ENCODE data around the gene TBC1D5.
"Not testable (repeated sequence)": the region's sequence is repeated elsewhere in the genome, so short reads cannot be mapped to it uniquely, and the experiment has no call there.

Gene TBC1D5

DNA sequence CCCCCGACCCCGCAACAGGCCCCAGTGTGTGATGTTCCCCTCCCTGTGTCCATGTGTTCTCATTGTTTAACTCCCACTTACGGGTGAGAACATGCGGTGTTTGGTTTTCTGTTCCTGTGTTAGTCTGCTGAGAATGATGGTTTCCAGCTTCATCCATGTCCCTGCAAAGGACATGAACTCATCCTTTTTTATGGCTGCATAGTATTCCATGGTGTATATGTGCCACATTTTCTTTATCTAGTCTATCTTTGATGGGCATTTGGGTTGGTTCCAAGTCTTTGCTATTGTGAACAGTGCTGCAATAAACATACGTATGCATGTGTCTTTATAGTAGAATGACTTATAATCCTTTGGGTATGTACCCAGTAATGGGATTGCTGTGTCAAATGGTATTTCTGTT is 349.9 kb downstream of the TBC1D5 start:
- not testable (repeated sequence) for DNase-seq

DNA sequence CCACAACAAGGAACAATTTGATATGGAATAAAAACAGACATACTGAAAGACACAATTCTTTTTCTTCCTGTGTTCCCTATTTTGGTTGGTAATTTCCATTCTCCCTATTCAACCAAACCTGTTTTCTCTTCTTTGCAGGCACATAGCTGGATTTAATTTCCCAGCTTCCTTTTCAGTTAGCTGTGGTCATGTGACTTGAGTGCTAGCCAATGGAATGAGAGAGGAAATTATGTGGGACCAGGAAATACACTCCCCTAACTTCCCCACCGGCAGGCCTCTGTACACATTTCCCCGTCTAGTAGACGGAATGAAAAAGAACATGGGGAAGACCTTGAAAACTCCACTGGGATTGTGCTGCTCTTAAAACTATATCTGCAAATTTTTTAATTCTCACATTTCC is 351.6 kb downstream of the TBC1D5 start:
- DNase-seq: no peak

DNA sequence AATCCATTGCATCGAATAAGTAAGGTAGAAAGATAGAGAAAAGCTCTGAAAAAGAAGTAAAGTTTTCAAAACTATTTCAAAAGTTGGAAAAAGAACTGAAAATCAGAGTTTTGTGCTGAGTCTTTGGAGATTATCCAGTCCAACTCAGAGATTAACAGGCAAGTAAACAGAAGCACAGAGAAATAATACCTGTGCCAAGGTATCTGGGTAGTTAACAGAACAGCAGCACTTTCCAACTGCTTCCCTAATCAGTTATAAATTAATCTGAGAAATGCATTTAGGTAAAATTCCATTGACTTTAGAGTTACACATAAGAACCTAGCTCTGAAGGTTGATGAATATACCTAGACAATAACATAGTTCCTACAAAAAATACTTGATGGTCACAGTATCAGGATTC is 355.3 kb downstream of the TBC1D5 start:
- DNase-seq: no peak

DNA sequence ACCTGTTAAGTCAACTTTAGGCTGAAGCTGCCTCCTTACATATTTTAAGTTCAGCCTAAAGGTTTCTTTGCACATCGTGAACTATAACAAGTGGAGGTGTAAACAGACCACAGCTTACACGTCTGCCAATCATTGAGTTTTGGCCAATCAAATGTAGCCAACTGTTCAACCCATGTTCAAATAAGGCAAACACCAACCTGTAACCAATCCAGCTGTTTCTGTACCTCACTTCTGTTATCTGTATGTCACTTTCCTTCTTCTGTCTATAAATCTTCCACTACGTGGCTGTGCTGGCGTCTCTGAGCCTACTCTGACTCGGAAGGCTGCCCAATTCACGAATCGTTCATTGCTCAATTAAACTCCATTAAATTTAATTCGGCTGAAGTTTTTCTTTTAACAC is 356.0 kb downstream of the TBC1D5 start:
- no peak for DNase-seq

DNA sequence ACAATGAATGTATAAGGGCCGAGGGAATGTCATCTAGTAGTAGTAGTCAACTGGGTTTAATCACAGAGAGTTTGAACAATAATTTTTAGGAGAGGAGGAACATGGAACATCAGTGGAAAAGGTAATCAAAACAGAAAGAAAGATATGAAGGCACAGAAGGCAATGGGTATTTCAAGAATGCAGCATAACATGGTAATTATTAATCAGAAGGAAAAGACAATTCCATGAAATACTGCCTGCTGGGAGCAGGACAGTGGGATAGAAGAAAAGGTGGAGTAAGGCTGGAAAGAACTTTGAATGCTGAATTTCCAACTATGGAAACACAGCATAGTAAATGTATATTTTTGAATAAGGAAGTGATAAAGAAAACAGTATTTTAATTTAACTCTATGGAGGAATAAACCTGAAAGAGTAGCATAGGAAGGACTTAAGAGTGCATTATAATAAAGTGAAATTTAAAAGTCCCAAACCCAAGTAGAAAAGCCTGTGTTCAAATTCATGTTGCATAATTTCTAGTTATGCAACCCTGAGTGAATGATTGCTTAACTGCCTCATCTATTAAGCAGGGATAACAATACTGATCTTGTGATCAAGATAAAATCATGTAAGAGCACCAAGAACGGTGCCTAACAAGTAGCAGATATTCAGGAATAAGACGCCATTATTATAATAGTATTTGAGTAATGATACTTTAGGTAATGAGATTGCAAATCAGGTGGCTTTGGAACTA is 357.7 kb downstream of the TBC1D5 start:
- DNase-seq: no peak

DNA sequence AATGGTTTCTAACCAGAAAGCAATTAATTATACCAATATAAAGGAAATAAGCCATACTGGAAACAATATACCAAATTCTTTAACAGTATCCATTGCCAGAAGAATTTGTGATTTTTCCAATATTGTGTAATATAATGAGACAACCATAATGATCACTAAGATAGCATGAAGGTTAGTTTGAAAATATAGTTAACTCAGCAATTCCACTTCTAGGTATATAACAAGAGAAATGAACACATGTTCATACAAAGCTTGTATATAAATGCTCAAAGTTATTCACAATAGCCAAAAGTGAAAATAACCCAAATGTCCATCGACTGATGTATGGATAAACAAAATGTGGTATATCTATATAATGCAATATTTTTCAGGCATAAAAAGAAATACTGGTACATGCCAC is 369.1 kb downstream of the TBC1D5 start:
- no peak for DNase-seq

DNA sequence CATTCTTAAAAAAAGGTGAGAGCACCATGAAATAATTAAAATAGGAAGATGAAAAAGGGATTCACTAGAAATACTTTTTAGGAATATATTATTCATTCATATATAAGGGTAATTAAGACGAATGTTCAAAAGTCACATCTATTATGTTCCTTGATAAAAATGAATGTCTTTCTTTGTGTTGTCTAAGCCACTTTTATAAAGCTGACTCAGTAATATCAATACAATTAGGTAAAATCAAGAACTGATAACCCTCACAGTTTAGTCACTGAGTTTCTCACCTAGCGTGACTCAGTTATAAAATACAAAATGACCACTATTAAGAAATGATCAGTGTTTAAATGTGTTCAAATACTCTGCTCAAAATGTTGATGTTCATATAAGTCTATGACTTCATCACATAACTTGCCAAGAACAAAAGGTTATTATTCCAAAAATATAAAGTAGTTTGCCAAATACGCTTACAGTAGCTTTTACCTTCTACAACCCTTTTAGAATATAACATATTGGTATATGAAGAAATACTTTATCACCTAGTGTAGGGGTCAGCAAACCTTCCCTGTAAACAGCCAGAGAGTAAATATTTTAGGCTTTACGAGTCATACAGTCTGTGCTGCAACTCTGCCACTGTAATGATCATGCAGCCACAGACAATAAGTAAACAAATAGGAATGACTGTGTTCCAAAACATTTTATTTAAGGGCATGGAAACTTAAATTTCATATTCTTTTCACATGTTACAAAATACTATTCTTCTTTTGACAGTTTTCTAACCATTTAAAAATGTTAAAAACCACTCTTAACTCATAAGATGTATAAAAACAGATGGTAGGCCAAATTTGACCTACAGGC is 369.8 kb downstream of the TBC1D5 start:
- no peak for DNase-seq

DNA sequence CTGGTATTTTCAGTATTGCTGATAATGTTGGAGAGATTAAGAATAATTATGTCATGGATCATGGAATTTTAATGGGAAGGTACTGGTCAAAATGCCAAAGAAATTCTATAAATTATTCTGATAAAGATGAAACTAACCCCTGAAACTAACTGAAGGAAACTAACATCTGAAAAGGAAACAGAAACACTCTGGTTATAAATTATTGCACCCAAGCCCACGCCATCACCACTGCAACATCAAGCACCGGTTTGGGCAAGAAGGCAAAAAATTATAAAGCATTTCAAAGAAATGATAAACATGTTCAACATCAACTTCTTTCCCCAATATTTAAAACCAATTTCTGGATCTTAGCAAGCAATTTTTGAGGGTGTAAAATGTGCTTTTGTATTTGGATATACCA is 372.5 kb downstream of the TBC1D5 start:
- DNase-seq: no peak

DNA sequence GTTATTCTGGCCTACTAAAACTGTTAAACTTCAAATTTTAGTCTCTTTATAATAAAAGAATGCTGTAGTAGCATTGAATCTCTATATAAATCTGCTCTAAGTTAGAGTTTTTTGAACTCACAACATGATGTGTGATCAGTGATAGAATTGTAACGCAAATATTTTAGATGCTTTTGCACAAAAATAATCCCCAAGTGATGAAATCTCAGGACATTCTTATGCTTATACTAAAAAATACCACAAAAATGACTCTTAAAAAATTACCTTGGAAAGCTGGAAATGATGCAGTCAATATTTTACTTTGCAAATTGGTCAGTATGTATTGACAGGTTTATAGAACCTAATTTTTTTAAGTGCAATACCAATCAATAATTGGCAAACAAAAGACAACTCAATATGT is 375.3 kb downstream of the TBC1D5 start:
- no peak for DNase-seq

DNA sequence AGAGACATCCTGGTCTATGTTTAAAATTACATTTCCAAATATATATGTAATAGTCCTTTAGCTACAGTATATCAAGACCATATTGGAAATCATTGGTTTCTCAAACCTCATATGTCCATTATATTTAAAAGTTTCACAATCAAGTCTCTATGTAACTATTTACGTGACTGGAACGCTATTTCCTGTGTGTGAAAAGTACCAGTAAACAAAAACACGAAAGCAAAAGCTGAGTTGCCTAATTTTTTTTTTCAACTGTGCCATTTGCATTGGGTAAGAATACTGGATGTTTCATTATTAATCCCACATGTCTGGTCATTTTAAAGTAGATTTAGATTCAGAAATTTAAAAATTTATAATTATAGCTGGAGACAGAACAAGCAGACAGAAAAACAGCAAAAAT is 381.4 kb downstream of the TBC1D5 start:
- no peak for DNase-seq

DNA sequence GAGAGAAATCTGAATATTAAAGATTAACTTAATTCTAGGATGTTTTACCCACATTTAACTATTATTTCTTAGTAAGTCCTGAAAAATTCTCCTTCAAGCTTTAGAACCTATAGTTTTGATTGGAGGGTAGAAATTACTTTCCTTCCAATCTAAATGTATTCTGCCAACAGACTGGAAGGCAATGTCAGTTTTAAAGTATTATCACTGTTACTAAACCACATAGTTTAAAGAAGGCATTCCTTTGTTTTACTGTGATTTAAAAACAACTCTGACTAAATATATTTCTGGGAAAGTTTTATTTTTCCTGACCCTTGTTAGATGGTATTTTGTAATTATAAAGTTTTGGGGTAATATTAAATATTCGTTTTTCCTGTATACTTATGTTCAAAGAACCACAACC is 382.5 kb downstream of the TBC1D5 start:
- no peak for DNase-seq

DNA sequence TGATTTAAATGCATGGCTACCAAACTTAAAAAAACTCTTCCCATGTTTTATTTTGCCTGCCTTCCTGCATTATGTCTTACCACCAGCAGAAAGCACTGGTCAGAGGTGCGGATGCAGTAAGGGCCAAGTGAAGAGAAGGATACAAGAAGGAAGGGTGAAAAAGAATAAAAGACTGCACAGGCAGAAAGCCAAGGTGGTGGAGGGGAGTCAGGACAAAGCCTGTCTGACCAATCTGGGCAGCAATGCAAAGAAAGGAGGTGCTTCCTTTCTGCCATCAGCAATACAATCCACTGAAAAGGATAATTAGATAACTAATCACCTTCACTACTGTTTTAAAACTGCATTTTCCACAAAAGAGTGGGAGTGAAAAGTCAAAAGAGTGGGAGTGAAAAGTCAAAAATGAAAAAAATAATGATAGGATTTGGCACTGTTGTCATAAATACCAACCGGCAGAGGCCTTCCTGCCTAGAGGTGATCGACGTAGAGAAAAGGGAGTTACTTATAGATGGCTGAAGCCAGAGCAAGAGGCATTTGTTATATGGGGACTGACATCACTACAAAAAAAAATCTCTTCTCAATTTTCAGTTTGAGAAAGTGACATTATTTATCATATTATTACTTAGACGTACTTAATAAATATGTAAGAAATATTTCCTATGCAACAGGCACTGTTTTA is 385.3 kb downstream of the TBC1D5 start:
- DNase-seq: no peak

DNA sequence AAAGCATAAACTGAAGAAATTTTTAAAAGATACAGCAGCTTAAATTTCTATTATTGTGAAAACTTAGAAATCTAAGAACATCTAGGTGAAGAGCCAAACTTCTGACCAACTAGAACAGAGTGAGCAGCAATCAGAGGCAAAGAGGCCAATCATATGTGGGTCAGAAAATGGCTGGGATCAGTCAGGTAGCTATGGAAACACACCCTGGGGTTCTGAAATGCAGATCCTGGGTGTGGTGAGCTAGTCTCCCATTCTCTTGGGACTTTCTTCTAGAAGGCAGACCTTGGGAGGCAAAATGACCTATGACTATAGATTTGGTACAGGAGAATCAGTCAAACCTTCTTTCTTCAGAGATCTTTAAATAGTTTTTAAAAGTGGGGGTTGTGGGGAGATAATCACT is 385.8 kb downstream of the TBC1D5 start:
- DNase-seq: no peak

DNA sequence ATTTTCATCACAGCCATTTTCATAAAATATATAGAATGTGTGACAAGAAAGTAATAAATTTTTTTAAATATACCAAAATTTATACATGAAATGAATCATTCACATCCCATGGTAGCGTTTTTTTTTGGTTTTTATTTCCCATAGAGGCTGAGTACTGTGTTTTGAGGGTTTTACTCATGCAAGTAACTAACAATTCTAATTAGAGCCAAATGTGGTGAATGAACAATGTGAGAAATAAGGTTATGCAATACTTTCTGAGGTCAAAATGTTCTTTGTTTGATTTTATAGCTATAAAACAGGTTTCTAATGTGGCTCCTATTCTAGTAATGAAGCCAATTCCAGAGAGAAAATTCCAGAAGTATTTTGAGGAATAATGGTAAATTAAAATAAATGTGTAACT is 386.8 kb downstream of the TBC1D5 start:
- no peak for DNase-seq

DNA sequence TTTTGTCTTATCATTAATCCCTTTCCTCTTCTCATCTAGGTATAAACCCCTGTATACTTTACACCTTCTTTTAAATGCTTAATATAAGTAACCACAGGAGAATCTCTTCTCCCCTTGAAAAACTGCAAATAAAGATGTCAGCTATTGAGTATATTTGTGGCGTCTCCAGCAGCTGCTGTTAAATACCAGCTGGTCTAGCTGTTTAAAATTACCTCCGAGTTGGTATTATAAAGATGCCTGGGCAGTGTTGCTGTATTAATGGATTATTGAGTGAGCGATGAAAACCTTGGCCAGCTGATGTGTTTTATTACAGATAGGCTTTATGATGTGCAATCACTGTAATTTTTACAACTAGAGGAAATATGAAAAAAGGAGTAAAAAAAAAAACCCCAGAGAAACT is 388.1 kb downstream of the TBC1D5 start:
- DNase-seq: no peak

DNA sequence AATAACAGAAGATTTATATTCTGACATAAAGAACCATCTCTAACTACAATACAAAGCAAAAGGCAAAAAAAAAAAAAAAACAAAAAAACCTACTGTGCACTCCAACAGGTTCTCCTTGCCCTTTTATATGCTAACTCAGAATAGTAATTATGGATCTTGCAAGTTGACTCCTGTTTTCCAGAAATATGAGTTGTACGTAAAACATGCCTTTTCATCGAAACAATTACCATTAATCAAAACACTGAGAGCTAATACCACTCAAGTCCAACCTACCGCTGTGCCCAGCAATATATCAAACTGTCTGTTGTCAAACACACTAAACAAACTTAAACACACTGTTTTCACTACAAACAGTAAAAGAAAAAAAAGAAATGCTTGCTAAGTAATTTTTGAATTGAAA is 389.8 kb downstream of the TBC1D5 start:
- no peak for DNase-seq

DNA sequence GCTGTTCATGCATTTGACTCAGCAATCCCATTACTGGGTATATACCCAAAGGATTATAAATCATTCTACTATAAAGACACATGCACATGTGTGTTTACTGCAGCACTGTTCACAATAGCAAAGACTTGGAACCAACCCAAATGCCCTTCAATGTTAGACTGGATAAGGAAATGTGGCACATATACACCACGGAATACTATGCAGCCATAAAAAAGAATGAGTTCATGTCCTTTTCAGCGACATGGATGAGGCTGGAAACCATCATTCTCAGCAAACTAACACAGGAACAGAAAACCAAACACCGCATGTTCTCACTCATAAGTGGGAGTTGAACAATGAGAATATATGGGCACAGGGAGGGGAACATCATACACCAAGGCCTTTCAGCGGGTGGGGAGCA is 391.2 kb downstream of the TBC1D5 start:
- not testable (repeated sequence) for DNase-seq

DNA sequence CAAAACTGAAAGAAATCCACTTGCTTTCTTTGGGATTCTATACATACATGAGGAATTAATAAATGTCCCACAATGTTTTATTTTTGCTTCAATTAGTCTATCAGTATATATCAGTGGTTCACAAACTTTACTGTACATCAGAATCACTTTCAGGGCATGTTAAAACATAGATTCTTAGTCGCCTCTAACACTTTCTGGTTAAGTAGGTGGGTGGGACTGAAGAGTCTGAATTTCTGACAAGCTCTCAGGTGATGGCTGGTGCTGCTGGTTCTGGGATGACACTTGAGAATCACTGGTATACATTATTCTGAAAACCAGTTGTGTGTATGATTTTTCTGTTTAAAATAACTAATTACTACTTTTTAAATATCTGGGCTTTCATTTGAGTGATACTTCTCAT is 393.3 kb downstream of the TBC1D5 start:
- no peak for DNase-seq

DNA sequence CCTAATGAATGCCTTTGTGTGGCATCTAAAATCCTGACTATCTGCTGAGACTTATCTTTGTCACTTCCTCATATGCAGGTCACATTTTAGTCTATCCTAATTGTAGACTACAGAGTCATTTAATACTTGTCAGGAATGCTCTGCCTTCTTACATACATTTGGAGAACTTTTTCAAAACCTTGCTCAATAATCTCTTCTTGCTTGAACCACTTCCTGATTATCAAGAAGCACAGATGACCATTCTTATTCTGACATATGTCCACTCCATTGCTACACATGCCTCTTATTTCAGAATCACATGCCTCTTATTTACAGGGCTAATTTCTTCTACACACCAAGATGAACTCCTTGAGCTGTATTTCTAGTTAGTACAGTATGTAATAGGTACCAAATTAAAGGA is 400.3 kb downstream of the TBC1D5 start:
- DNase-seq: no peak

DNA sequence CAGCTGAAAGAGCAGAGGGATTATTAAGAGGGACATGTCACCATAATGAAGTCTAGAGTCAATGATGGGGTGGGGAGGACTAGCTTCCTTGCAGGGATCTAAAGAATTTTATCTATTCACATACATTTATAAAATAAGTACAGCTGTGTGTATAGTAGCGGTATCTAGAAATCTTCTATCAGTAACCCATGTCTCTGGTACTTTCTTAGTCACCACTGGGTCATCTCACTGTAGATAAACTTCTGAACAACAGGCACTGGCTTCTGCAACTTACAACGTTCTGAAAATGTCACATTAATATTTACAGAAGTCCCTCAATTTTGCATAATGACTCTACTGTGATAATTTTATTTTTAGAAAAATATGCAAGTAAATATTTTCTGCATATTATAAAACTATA is 401.7 kb downstream of the TBC1D5 start:
- no peak for DNase-seq

DNA sequence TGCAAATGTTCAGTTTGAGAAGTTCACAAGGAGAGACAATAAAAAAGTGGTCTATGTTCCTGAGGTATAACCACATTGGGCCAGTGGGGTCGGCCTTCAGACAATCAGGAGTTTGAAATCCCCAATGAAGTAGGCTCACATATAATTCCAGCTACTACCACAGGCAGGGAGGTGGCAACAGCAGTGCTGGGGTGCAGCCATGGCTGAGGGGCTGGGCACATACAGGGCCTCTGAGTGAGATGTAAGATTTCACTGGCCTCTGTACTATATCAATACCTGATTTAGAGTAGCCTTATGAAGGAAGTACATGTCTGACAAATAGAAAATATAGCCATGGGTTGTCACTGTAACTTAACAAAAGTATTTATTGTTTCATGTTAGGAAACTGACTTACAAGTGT is 402.2 kb downstream of the TBC1D5 start:
- DNase-seq: no peak

DNA sequence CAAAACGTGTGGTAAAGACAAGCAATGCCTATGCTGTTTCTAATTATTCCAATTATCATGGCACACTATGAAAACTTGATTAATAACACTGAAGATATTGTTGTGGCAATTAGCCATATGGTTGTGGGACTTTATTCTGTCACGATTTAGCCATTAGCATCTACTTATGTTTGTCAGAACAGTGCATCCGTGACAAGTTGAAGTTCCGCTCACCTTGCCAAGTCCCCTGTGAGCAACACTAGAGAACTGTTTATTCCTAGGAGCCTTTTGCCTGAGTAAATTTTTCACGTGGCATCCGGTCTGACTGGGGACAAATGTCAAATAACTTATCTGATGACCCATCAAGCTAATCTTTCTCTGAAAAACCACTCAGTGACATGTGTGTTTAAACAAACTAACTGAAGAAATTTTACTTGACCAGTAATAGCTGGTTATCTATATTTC is 403.3 kb downstream of the TBC1D5 start:
- DNase-seq: no peak

DNA sequence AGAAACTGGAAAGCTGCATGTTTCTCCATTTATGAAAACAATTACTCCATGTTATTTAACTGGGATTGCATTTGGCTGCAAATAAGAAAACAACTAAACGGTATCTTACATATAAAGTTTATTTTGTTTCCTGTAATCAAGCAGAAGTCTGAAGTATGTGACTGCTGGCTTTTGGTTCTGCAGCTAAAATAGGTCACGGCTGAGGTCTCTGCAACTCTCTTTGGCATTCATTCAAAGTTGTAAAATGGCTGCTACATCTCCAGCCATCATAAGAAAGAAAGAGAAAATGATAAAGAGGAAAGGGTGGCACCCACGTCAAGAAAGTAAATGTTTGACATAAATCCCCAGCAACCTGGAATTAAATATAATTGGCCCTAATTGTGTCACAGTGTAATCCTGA is 406.1 kb downstream of the TBC1D5 start:
- DNase-seq: no peak

DNA sequence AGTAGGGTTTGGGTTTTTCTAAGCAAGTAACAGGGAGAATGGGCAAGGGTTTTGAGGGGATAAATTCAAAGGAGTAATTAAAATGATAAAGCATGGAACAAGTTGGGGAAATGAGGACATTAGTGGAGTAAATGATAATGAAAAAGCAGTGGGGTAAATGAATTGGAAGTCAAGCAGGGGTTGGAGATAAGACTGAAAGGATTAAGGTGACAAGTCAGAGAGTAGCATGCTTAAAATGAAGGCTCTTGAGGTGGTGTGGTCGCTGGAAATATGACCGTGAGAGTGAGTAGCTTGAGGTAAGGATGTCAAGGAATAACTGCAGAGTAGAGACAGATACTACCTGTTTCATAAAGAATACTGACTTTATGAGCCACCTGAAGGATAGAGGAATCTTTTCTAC is 408.5 kb downstream of the TBC1D5 start:
- DNase-seq: no peak

Data from CD4-positive, alpha-beta T cell treated with Interleukin-17A for 1 hour (primary cell).